Trophoblast cell (in vitro differentiated cells and primary cell): Measurements from ENCODE around the gene ISX.
"Not testable (repeated sequence)": the region's sequence is repeated elsewhere in the genome, so short reads cannot be mapped to it uniquely, and the experiment has no call there.

Source experiments
- DNase-seq, 2 donors: peaks; one replicate each; pipeline ENCODE4 v3.0.0-alpha.2; 2016
- H2AFZ ChIP-seq: 2 replicates; pipeline ENCODE4 v1.6.1; 2013; ENCODE audit warnings: low read length, moderate library complexity, mild to moderate bottlenecking; ENCODE audit not compliant: insufficient read depth, poor library complexity
- H2AK5ac ChIP-seq: 2 replicates; pipeline ENCODE4 v1.6.1; 2013; ENCODE audit warnings: mild to moderate bottlenecking, low read length
- H2BK120ac ChIP-seq: 2 replicates; pipeline ENCODE4 v1.6.1; 2013; ENCODE audit warnings: low read length, mild to moderate bottlenecking, moderate library complexity; ENCODE audit not compliant: insufficient read depth, poor library complexity
- H2BK12ac ChIP-seq: 2 replicates; pipeline ENCODE4 v1.6.1; 2013; ENCODE audit warnings: mild to moderate bottlenecking, low read length, moderate library complexity
- H2BK5ac ChIP-seq: 2 replicates; pipeline ENCODE4 v1.6.1; 2013; ENCODE audit warnings: low read length, low read depth, moderate library complexity, mild to moderate bottlenecking; ENCODE audit not compliant: poor library complexity
- H3K14ac ChIP-seq: 2 replicates; pipeline ENCODE4 v1.6.1; 2013; ENCODE audit warnings: mild to moderate bottlenecking, low read length
- H3K18ac ChIP-seq: 2 replicates; pipeline ENCODE4 v1.6.1; 2013; ENCODE audit warnings: mild to moderate bottlenecking, low read length
- H3K23ac ChIP-seq: 2 replicates; pipeline ENCODE4 v1.6.1; 2013; ENCODE audit warnings: low read length
- H3K27ac ChIP-seq: 2 replicates; pipeline ENCODE4 v1.5.1; 2013; ENCODE audit warnings: low read depth, mild to moderate bottlenecking, inconsistent platforms, low read length, moderate library complexity
- H3K27me3 ChIP-seq: 2 replicates; pipeline ENCODE4 v1.6.1; 2013; ENCODE audit warnings: inconsistent platforms, mild to moderate bottlenecking, low read length, moderate library complexity; ENCODE audit not compliant: insufficient read depth
- H3K36me3 ChIP-seq, 2 experiments: 1 replicate in 1 of 2; 2 replicates in 1 of 2; pipeline ENCODE4 v1.6.1; 2013; ENCODE audit warnings: low read length in 2 of 2, mild to moderate bottlenecking in 2 of 2, moderate library complexity in 1 of 2; ENCODE audit not compliant: insufficient read depth in 2 of 2, control insufficient read depth in 1 of 2
- H3K4ac ChIP-seq: 2 replicates; pipeline ENCODE4 v1.6.1; 2013; ENCODE audit warnings: low read depth, mild to moderate bottlenecking, low read length, moderate library complexity
- H3K4me1 ChIP-seq, 2 experiments: 1 replicate in 1 of 2; 2 replicates in 1 of 2; pipeline ENCODE4 v1.6.1; 2013; ENCODE audit warnings: low read length in 2 of 2, mild to moderate bottlenecking in 2 of 2, moderate library complexity in 1 of 2; ENCODE audit not compliant: insufficient read depth in 2 of 2, control insufficient read depth in 1 of 2
- H3K4me2 ChIP-seq: 2 replicates; pipeline ENCODE4 v1.6.1; 2013; ENCODE audit warnings: inconsistent platforms, mild to moderate bottlenecking, low read length, moderate library complexity
- H3K4me3 ChIP-seq: 2 replicates; pipeline ENCODE4 v1.5.1; 2013; ENCODE audit warnings: mild to moderate bottlenecking, low read depth, low read length, inconsistent platforms
- H3K79me1 ChIP-seq: one replicate; pipeline ENCODE4 v1.6.1; 2013; ENCODE audit warnings: low read length
- H3K79me2 ChIP-seq: 2 replicates; pipeline ENCODE4 v1.6.1; 2013; ENCODE audit warnings: low read length, mild to moderate bottlenecking; ENCODE audit not compliant: control insufficient read depth, insufficient read depth, poor library complexity
- H3K9ac ChIP-seq: 2 replicates; pipeline ENCODE4 v1.6.1; 2013; ENCODE audit warnings: mild to moderate bottlenecking, low read length
- H3K9me3 ChIP-seq: 2 replicates; pipeline ENCODE4 v1.6.1; 2013; ENCODE audit warnings: low read depth, mild to moderate bottlenecking, control low read depth, inconsistent platforms, low read length; ENCODE audit not compliant: insufficient read depth
- H4K12ac ChIP-seq: 2 replicates; pipeline ENCODE4 v1.6.1; 2013; ENCODE audit warnings: low read depth, mild to moderate bottlenecking, low read length, moderate library complexity
- H4K8ac ChIP-seq: 2 replicates; pipeline ENCODE4 v1.6.1; 2013; ENCODE audit warnings: low read depth, mild to moderate bottlenecking, low read length, moderate library complexity
- H4K91ac ChIP-seq: one replicate; pipeline ENCODE4 v1.6.1; 2013; ENCODE audit warnings: low read depth, mild to moderate bottlenecking, low read length, moderate library complexity
- WGBS: extraction: QIAGEN DNeasy Blood & Tissue Kit; methylation state at CpG from one replicate; pipeline ENCODE4 v1.1.7; 2013; ENCODE audit warnings: missing lambda C conversion rate; ENCODE audit not compliant: insufficient read length, insufficient coverage; ENCODE audit errors: extremely low coverage; 5-methylcytosine and 5-hydroxymethylcytosine counted together

Gene ISX

GRCh38 chr22:35030112-35030511, 35.8 kb upstream of the ISX start:
- no CpG with 5 or more reads among the region's 5 CpGs for WGBS
- not testable (repeated sequence) for H3K79me1 ChIP-seq, H3K4me2 ChIP-seq, H2AFZ ChIP-seq, H2BK5ac ChIP-seq, H3K36me3 ChIP-seq, H4K8ac ChIP-seq, H2AK5ac ChIP-seq, H3K23ac ChIP-seq, H3K9me3 ChIP-seq, H3K4me3 ChIP-seq, H3K4me1 ChIP-seq, H3K9ac ChIP-seq, H3K18ac ChIP-seq, H3K4ac ChIP-seq, H4K12ac ChIP-seq, H4K91ac ChIP-seq, H2BK12ac ChIP-seq, H3K14ac ChIP-seq, H2BK120ac ChIP-seq, H3K27me3 ChIP-seq, DNase-seq, H3K79me2 ChIP-seq, H3K27ac ChIP-seq

GRCh38 chr22:35032571-35032970, 33.4 kb upstream of the ISX start:
- H3K9ac ChIP-seq, result no peak overlapping the region
- H3K9me3 ChIP-seq, result no peaks in the 10 kb centered on the region
- WGBS, result 100% methylated on average over 1 of the region's 3 CpGs
- H3K4me1 ChIP-seq, result no peaks in the 10 kb centered on the region
- no peaks in the 10 kb centered on the region for H3K79me2 ChIP-seq
- H3K36me3 ChIP-seq, result no peaks in the 10 kb centered on the region
- no peaks in the 10 kb centered on the region for H3K79me1 ChIP-seq
- H3K4me2 ChIP-seq, result no peak overlapping the region
- H2AK5ac ChIP-seq, result no peak overlapping the region
- no peak overlapping the region for H2BK120ac ChIP-seq
- H4K8ac ChIP-seq, result no peak overlapping the region
- H4K91ac ChIP-seq, result no peak overlapping the region
- H3K23ac ChIP-seq, result no peak overlapping the region
- DNase-seq, result no peak
- H2BK12ac ChIP-seq, result no peak overlapping the region
- no peak overlapping the region for H3K4me3 ChIP-seq
- no peaks in the 10 kb centered on the region for H3K27me3 ChIP-seq
- H2AFZ ChIP-seq, result no peak overlapping the region
- no peak overlapping the region for H3K18ac ChIP-seq
- no peak overlapping the region for H4K12ac ChIP-seq
- no peak overlapping the region for H3K14ac ChIP-seq
- no peak overlapping the region for H2BK5ac ChIP-seq
- no peak overlapping the region for H3K4ac ChIP-seq
- H3K27ac ChIP-seq, result no peak overlapping the region

- H2AK5ac ChIP-seq, result no peak overlapping the region
- no peaks in the 10 kb centered on the region for H3K79me1 ChIP-seq
- no peak overlapping the region for H3K9ac ChIP-seq
- H3K79me2 ChIP-seq, result no peaks in the 10 kb centered on the region
- H3K36me3 ChIP-seq, result no peaks in the 10 kb centered on the region
- H3K27ac ChIP-seq, result no peak overlapping the region
- no peak overlapping the region for H3K14ac ChIP-seq
- no peak overlapping the region for H2BK5ac ChIP-seq
- no peak overlapping the region for H4K91ac ChIP-seq
- no peaks in the 10 kb centered on the region for H3K9me3 ChIP-seq
- no peak overlapping the region for H3K18ac ChIP-seq
- H3K4ac ChIP-seq, result no peak overlapping the region
- no peak overlapping the region for H4K8ac ChIP-seq
- no peak overlapping the region for H3K23ac ChIP-seq
- no peak overlapping the region for H4K12ac ChIP-seq
- no peak overlapping the region for H3K4me3 ChIP-seq
- no CpG with 5 or more reads among the region's 6 CpGs for WGBS
- H3K4me1 ChIP-seq, result no peaks in the 10 kb centered on the region
- no peak overlapping the region for H3K4me2 ChIP-seq
- no peak overlapping the region for H2BK120ac ChIP-seq
- H2AFZ ChIP-seq, result no peak overlapping the region
- DNase-seq, result no peak
- H3K27me3 ChIP-seq, result no peaks in the 10 kb centered on the region
- H2BK12ac ChIP-seq, result no peak overlapping the region
Measured at GRCh38 chr22:35033635-35034296, 32.2 kb upstream of the ISX start.

GRCh38 chr22:35034963-35035362, 31.0 kb upstream of the ISX start:
- no peaks in the 10 kb centered on the region for H3K4me1 ChIP-seq
- H2BK120ac ChIP-seq, result no peak overlapping the region
- no peak overlapping the region for H3K4me2 ChIP-seq
- H2BK12ac ChIP-seq, result no peak overlapping the region
- DNase-seq, result no peak
- H3K4me3 ChIP-seq, result no peak overlapping the region
- no peak overlapping the region for H4K91ac ChIP-seq
- no peaks in the 10 kb centered on the region for H3K27me3 ChIP-seq
- no peak overlapping the region for H3K14ac ChIP-seq
- H4K8ac ChIP-seq, result no peak overlapping the region
- no peaks in the 10 kb centered on the region for H3K36me3 ChIP-seq
- no peak overlapping the region for H3K9ac ChIP-seq
- H4K12ac ChIP-seq, result no peak overlapping the region
- no CpG with 5 or more reads among the region's 3 CpGs for WGBS
- H3K79me1 ChIP-seq, result no peaks in the 10 kb centered on the region
- H3K9me3 ChIP-seq, result no peaks in the 10 kb centered on the region
- H3K23ac ChIP-seq, result no peak overlapping the region
- no peak overlapping the region for H2AK5ac ChIP-seq
- H3K18ac ChIP-seq, result no peak overlapping the region
- no peak overlapping the region for H2AFZ ChIP-seq
- no peaks in the 10 kb centered on the region for H3K79me2 ChIP-seq
- no peak overlapping the region for H3K27ac ChIP-seq
- no peak overlapping the region for H3K4ac ChIP-seq
- no peak overlapping the region for H2BK5ac ChIP-seq
